ENCODE data around the gene LAMB3.

The LAMB3 gene

DNA sequence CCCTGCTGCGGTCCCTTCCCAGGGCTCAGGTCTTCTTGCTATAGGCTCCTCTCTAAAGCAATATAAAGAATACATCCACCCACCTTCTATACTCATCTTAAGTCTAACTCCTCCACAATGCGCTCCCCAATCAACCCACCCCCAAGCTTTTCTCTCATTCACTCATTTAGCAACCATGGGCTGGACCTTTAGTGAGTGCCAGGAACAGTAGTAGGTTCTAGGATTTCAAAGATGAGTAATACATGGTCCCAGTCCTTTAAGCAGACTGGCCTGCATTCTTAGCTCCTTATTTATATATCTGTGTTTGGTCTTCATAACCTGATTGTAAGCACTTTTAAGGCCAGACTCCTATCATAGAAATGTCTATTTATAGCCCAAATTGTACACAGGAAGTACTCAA lies 62.8 kb downstream of the LAMB3 start:
- no peak overlapping the region for H3K4me3 ChIP-seq (ENCODE audit: low read length)
- DNase-seq (ENCODE audit: low read depth) = no peak
- TF ChIP-seq, protein P1, sequence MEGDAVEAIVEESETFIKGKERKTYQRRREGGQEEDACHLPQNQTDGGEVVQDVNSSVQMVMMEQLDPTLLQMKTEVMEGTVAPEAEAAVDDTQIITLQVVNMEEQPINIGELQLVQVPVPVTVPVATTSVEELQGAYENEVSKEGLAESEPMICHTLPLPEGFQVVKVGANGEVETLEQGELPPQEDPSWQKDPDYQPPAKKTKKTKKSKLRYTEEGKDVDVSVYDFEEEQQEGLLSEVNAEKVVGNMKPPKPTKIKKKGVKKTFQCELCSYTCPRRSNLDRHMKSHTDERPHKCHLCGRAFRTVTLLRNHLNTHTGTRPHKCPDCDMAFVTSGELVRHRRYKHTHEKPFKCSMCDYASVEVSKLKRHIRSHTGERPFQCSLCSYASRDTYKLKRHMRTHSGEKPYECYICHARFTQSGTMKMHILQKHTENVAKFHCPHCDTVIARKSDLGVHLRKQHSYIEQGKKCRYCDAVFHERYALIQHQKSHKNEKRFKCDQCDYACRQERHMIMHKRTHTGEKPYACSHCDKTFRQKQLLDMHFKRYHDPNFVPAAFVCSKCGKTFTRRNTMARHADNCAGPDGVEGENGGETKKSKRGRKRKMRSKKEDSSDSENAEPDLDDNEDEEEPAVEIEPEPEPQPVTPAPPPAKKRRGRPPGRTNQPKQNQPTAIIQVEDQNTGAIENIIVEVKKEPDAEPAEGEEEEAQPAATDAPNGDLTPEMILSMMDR (IDR thresholded peaks at IDR 0.05; ENCODE audit: insufficient read depth, low read depth, low read length, missing control alignments) = no peak

DNA sequence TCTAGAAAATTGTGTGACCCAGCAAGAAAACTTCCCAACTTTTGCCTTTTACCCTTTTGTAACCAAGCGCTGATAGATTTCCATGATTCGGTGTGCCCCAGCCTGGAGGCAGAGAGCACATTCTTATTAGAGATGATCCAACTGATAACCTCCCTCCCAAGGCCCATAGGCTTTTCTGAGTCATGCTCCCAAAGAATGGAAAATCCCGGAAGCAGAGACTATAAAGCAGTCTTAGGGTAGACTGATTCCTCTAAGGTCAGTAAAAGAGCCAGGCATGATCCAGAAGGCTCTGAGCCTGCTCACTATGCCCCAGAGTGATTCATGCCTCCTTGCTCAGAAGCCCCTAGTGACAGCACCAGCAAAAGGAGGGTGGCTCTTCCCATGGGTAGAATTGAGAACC lies 64.4 kb downstream of the LAMB3 start:
- H3K4me3 ChIP-seq (ENCODE audit: low read length) = no peak overlapping the region
- TF ChIP-seq, protein P1 (IDR thresholded peaks at IDR 0.05; ENCODE audit: insufficient read depth, low read depth, low read length, missing control alignments) = no peak
- DNase-seq (ENCODE audit: low read depth) = peak; percentile 46

DNA sequence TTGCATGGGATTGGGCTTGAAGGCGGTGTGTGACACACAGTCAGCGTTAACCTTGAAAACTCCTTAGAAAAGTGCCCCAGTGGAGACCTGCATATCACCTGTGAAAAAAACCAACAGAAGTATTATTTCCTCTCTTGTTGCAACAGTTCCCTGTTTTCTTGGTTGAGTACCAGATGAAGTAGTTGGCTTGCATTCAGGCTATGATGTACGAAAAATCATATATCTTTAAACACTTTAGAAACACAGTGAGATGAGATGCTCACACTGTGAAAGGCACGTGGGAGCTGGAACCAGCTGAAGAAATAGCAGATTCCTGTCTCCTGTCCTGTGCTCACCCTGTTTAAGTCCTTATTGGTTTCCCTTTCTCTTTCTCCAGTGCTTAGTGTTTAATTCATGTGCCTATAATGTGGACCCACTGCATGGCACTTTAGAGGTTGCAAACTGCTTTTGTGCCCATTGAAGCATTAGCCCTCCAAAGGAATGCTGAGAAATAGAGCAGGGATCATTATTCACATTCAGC lies 65.9 kb downstream of the LAMB3 start:
- no peak overlapping the region for H3K4me3 ChIP-seq (ENCODE audit: low read length)
- no peak for DNase-seq (ENCODE audit: low read depth)
- TF ChIP-seq, protein P1 (IDR thresholded peaks at IDR 0.05; ENCODE audit: insufficient read depth, low read depth, low read length, missing control alignments) = no peak

DNA sequence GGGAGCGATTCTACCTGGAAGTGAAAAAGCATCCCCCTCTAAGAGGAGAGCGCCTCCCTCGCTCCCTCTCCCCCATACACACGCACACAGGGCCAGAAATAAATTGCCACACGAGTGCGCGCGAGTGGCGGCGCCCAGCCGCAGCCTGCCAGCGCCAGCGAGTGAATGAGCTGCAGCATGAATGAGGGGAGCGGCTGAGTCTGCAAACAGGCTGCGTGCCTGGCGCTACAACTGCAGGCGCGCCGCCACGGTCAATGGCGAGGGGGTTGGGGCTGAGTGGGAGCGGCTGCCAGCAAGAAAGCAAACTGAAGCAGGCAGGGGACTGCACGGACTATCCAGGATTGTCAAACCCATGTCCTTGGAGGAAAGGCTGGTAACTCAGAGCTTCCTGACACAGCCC lies 66.6 kb downstream of the LAMB3 start:
- H3K4me3 ChIP-seq (ENCODE audit: low read length) = no peak overlapping the region
- peak; percentile 62 for DNase-seq (ENCODE audit: low read depth)
- TF ChIP-seq, protein P1 (IDR thresholded peaks at IDR 0.05; ENCODE audit: insufficient read depth, low read depth, low read length, missing control alignments) = no peak

DNA sequence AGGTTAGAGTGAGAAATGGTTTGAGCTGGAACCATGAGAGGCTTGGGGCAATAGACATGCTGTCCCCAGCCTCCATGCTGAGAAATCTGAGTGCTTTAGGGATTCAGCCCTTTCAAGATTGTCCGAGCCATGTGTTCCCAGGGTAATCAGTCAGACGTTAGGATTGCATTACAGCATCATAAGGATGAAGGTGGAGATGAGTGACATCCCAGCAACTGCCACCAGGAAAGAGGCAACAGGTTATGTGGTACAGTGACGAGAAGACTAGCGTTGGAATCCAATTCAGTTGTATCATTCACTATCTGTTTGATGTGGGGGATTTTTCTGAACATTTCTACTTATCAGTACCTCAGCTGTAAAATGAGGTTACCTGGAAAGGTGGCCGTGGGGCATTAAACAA lies 67.0 kb downstream of the LAMB3 start:
- no peak overlapping the region for H3K4me3 ChIP-seq (ENCODE audit: low read length)
- TF ChIP-seq, protein P1 (IDR thresholded peaks at IDR 0.05; ENCODE audit: insufficient read depth, low read depth, low read length, missing control alignments) = no peak
- DNase-seq (ENCODE audit: low read depth) = no peak

DNA sequence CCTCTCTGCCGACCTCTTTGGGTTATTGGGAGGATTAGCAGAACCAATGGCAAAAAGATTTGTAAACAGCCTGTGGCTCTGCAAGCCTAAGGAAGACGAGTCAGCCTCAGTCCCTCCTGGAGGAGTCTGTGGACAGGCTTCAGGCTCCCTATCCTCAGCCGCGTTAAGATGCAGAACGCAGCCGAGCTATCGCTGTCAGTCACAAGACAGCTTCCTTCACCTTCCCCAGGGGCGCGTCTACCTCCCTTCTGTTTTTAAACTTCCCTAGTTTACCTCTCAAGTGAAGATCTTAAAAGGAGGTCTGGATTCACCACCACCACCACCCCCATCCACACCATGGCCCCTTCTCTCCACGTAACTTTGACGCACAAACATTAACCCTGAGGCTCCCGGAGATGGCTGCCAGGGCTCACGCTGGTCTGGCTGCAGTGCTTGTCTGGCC lies 68.0 kb downstream of the LAMB3 start:
- H3K4me3 ChIP-seq (ENCODE audit: low read length) = no peak overlapping the region
- TF ChIP-seq, protein P1 (IDR thresholded peaks at IDR 0.05; ENCODE audit: insufficient read depth, low read depth, low read length, missing control alignments) = no peak
- DNase-seq (ENCODE audit: low read depth) = no peak

DNA sequence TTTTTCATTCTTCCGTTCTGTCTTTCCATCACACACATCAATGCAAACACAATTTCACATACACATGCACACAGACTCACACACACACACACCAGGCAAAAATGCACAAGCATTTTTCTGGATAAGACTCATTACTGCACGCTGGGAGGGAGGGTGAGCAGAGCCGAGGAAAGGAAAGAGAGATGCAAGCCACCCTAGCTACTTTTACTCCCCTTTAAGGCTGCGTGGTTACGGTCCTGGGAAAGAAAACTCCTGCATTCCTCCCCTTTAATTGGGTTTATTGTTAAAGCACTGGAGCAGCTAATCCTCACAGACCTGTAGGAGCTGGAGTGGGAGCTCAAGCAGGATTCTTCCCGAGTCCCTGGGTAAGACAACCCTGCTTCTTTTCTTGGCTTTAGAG lies 68.8 kb downstream of the LAMB3 start, which contains the start of gene CAMK1G:
CAMK1G (plus strand) TSS at position 307 of the 400 bp plus-strand sequence. CDS start 11,270 bp downstream, outside the sequence.
- DNase-seq (ENCODE audit: low read depth) = peak; percentile 45
- TF ChIP-seq, protein P1 (IDR thresholded peaks at IDR 0.05; ENCODE audit: insufficient read depth, low read depth, low read length, missing control alignments) = no peak
- H3K4me3 ChIP-seq (ENCODE audit: low read length) = no peak within 1 kb of the TSS
